GF-D8 (cell line): ENCODE results near the gene MEX3D.
"Not testable (repeated sequence)": the region's sequence is repeated elsewhere in the genome, so short reads cannot be mapped to it uniquely, and the experiment has no call there.

ENCODE experiments used
- DNase-seq: peaks from one replicate; lab custom pipeline; 2025; lab: John Stamatoyannopoulos, UW

MEX3D gene

GRCh38 chr19:1571358-1571757, 3.2 kb upstream of the MEX3D start:
- DNase-seq = no peak

GRCh38 chr19:1570836-1571235, 2.7 kb upstream of the MEX3D start:
- no peak for DNase-seq

- DNase-seq = no peak
Observed at GRCh38 chr19:1569997-1570396, 1.9 kb upstream of the MEX3D start.

- no peak for DNase-seq
Observed at GRCh38 chr19:1567848-1568227, 287 bp downstream of the MEX3D start.

GRCh38 chr19:1567116-1567847, 843 bp downstream of the MEX3D start:
- no peak for DNase-seq

- DNase-seq = no peak
Observed at GRCh38 chr19:1566392-1567115, 1.6 kb downstream of the MEX3D start.

- DNase-seq = no peak
Observed at GRCh38 chr19:1563251-1563650, 4.9 kb downstream of the MEX3D start.

- DNase-seq = no peak
Observed at GRCh38 chr19:1561236-1561842, 6.8 kb downstream of the MEX3D start.

- no peak for DNase-seq
Observed at GRCh38 chr19:1560286-1560882, 7.7 kb downstream of the MEX3D start.

GRCh38 chr19:1558552-1558951, 9.6 kb downstream of the MEX3D start:
- DNase-seq = no peak

- DNase-seq = no peak
Observed at GRCh38 chr19:1556390-1557070, 11.6 kb downstream of the MEX3D start.

GRCh38 chr19:1555487-1556389, 12.4 kb downstream of the MEX3D start:
- DNase-seq = no peak

GRCh38 chr19:1554968-1555367, 13.2 kb downstream of the MEX3D start:
- no peak for DNase-seq

GRCh38 chr19:1553415-1553814, 14.7 kb downstream of the MEX3D start:
- no peak for DNase-seq

GRCh38 chr19:1551068-1552040, 16.8 kb downstream of the MEX3D start:
- no peak for DNase-seq

GRCh38 chr19:1549332-1549945, 18.7 kb downstream of the MEX3D start:
- no peak for DNase-seq

- DNase-seq = no peak
Observed at GRCh38 chr19:1540365-1540925, 27.7 kb downstream of the MEX3D start.

- DNase-seq = not testable (repeated sequence)
Observed at GRCh38 chr19:1539749-1540148, 28.4 kb downstream of the MEX3D start.

- DNase-seq = no peak
Observed at GRCh38 chr19:1538978-1539377, 29.1 kb downstream of the MEX3D start.
